ENCODE results near the gene MAP2K1. TPM values are rescaled to one million over a fixed set of nuclear protein-coding genes. Genes with fewer than 3 reads are reported as not detected.

The MAP2K1 gene
- total RNA-seq, 6 experiments from 2014 or later: 25.7 to 68.8 (median 53.9) TPM

DNA sequence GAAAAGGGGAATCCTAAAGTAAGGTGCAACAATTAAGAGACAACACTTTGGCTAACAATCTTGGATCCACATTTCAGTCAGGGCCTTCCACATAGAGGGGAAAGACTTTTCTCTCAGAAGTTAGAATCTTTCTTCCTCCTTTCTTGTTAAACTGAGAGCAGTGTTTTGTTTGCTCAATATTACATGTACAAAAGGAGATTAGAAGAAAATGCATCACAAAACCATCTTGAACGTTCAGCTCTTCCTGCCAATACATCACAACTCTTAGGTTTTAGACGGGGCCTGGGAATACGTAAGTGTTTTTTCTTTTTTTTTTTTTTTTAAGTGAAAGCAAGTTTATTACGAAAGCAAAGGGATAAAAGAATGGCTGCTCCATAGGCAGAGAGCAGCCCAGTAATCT, 39.1 kb downstream of the MAP2K1 start:
- H3K4me1 ChIP-seq: no peaks in the 10 kb centered on the region
- H3K27me3 ChIP-seq: no peaks in the 10 kb centered on the region
- intact Hi-C loops (cut with DNase I): no loop called here
- no peaks in the 10 kb centered on the region for H3K36me3 ChIP-seq
- DNase-seq (no peak), ATAC-seq (no peak)
- no peak overlapping the region for H3K27ac ChIP-seq
- no peaks in the 10 kb centered on the region for H3K9me3 ChIP-seq
- 68% methylated on average over 4 of the region's 4 CpGs for WGBS (ENCODE audit: insufficient coverage, low coverage, low lambda C conversion rate, missing lambda C conversion rate)
- TF ChIP-seq POLR2A (IDR thresholded peaks at IDR 0.05): no peak
- TF ChIP-seq, protein P1, sequence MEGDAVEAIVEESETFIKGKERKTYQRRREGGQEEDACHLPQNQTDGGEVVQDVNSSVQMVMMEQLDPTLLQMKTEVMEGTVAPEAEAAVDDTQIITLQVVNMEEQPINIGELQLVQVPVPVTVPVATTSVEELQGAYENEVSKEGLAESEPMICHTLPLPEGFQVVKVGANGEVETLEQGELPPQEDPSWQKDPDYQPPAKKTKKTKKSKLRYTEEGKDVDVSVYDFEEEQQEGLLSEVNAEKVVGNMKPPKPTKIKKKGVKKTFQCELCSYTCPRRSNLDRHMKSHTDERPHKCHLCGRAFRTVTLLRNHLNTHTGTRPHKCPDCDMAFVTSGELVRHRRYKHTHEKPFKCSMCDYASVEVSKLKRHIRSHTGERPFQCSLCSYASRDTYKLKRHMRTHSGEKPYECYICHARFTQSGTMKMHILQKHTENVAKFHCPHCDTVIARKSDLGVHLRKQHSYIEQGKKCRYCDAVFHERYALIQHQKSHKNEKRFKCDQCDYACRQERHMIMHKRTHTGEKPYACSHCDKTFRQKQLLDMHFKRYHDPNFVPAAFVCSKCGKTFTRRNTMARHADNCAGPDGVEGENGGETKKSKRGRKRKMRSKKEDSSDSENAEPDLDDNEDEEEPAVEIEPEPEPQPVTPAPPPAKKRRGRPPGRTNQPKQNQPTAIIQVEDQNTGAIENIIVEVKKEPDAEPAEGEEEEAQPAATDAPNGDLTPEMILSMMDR (IDR thresholded peaks at IDR 0.05): no peak
- no peak overlapping the region for H3K4me3 ChIP-seq

DNA sequence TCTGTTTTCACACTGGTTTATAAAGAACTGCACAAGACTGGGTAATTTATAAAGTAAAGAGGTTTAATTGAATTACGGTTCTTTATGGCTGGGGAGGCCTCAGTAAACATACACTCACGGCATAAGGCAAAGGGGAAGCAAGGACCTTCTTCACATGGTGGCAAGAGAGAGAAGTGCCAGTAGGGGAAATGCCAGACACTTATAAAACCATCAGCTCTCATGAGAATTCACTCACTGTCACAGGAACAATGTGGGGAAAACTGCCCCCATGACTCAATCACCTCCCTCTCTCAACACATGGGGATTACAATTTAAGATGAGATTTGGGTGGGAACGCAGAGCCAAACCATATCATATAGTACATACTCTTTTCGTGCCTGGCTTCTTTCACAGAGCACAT, 42.4 kb downstream of the MAP2K1 start:
- WGBS (ENCODE audit: insufficient coverage, low coverage, low lambda C conversion rate, missing lambda C conversion rate): 63% methylated on average over 4 of the region's 4 CpGs

DNA sequence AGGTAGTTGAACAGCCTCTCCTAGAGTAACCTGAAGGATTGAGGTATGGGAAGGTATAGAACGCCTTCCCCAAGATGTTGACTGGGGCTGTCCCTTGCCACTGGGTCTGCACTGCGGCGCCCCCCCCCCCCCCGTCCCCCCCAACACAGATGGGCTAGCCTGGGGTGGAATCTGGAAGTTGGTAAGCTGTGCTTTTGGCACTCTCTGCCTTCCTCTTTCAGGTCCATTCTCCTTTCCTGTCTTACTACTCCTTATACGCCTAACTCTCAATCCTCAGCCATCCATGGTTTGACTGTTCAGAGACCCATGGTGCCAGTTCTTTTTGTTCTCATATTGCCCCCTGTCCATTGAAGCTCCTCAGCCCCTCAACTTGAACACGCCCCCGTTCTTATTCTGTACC, 42.8 kb downstream of the MAP2K1 start:
- Histone ChIP-seq H3K36me3 (no peaks in the 10 kb centered on the region), H3K27me3 (no peaks in the 10 kb centered on the region), H3K27ac (no peak overlapping the region), H3K9me3 (no peaks in the 10 kb centered on the region), H3K4me3 (no peak overlapping the region), H3K4me1 (no peaks in the 10 kb centered on the region)
- 92% methylated on average over 4 of the region's 7 CpGs for WGBS (ENCODE audit: insufficient coverage, low coverage, low lambda C conversion rate, missing lambda C conversion rate)
- TF ChIP-seq, protein P1 (IDR thresholded peaks at IDR 0.05): no peak
- no peak for TF ChIP-seq POLR2A (IDR thresholded peaks at IDR 0.05)
- ATAC-seq (peak in 1 of 4 donors; percentile 20), DNase-seq (no peak)
- intact Hi-C loops (cut with DNase I): no loop called here

More for the DNA sequence above, 42.4 kb downstream of the MAP2K1 start:
- H3K4me1 ChIP-seq: no peaks in the 10 kb centered on the region
- H3K9me3 ChIP-seq: no peaks in the 10 kb centered on the region
- no peak overlapping the region for H3K4me3 ChIP-seq
- H3K27me3 ChIP-seq: no peaks in the 10 kb centered on the region
- no peak overlapping the region for H3K27ac ChIP-seq
- DNase-seq (no peak), ATAC-seq (peak in 1 of 4 donors; percentile 18)
- H3K36me3 ChIP-seq: no peaks in the 10 kb centered on the region
- TF ChIP-seq, protein P1 (IDR thresholded peaks at IDR 0.05): no peak
- no peak for TF ChIP-seq POLR2A (IDR thresholded peaks at IDR 0.05)
- intact Hi-C loops (cut with DNase I): no loop called here

DNA sequence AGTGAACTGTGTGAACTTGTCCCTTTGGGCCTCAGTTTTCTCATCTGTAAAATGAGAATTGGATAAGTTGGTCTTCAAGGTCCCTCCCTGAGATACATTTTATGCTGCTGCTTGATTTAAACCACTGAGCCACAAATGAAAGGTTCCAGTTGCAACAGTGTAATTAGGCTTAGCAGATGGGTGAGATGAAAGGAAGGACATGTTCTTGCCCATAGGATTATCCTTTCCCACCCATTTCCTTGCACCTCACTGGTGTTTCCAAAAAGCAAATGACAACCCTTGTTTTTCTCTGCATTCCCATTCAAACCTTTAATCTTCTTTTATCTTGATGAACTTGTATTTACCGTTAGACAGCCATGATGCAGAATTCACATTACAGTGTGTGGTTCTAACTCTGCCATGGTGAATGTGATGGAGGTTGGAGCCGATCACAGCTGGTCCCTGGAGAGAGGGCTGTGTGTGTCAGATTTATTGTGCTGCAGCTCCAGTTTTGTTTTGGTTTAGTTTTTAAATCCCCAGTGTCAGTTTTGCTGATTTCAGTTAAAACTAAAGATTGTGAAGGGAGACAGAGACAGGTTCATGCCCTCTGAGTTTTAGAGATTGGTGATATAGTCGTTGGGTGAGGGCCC, 44.0 kb downstream of the MAP2K1 start:
- Histone ChIP-seq H3K4me3 (no peak overlapping the region), H3K36me3 (peaks cover 0 to 6% (median 2%) of the 10 kb centered on the region in 4 donors), H3K4me1 (no peaks in the 10 kb centered on the region), H3K27me3 (no peaks in the 10 kb centered on the region), H3K9me3 (no peaks in the 10 kb centered on the region), H3K27ac (no peak overlapping the region)
- intact Hi-C loops (cut with DNase I): no loop called here
- no peak for TF ChIP-seq POLR2A (IDR thresholded peaks at IDR 0.05)
- TF ChIP-seq, protein P1 (IDR thresholded peaks at IDR 0.05): no peak
- no peak for ATAC-seq
- DNase-seq: no peak
- 75% methylated on average over 3 of the region's 3 CpGs for WGBS (ENCODE audit: insufficient coverage, low coverage, low lambda C conversion rate, missing lambda C conversion rate)
